ENCODE results near the gene TFPI.

GRCh38 chr2:187493180-187493579 is 61.1 kb downstream of the TFPI start:
- TF ChIP-seq CTCF (IDR thresholded peaks at IDR 0.05) (no peak), POLR2A (IDR thresholded peaks at IDR 0.05) (no peak)
